HG03521 (cell line): ENCODE data around the gene STK32C.
"Not testable (repeated sequence)": the region's sequence is repeated elsewhere in the genome, so short reads cannot be mapped to it uniquely, and the experiment has no call there.

Source experiments
- ATAC-seq: cut with Tn5 transposase; IDR thresholded peaks from one replicate; pipeline ENCODE4 v1.9.1; 2021; ENCODE audit warnings: mild to moderate bottlenecking, moderate library complexity; ENCODE audit not compliant: unreplicated experiment

The STK32C gene

DNA sequence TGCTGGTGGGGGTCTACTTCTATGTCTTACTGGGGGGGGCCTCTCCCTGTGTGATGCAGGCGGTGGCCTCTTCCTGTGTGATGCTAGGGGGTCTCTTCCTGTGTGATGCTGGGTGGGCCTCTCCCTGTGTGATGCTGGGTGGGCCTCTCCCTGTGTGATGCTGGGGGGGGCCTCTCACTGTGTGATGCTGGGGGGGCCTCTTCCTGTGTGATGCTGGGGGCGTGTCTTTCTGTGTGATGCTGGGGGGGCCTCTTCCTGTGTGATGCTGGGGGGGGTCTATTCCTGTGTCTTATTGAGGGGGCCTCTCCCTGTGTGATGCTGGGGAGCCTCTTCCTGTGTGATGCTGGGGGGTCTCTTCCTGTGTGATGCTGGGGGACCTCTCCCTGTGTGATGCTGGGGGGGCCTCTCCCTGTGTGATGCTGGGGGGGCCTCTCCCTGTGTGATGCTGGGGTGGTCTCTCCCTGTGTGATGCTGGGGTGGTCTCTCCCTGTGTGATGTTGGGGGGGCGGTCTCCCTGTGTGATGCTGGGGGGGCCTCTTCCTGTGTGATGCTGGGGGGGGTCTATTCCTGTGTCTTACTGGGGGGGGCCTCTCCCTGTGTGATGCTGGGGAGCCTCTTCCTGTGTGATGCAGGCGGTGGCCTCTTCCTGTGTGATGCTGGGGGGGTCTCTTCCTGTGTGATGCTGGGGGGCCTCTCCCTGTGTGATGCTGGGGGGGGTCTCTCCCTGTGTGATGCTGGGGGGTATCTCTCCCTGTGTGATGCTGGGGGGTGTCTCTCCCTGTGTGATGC, 146.7 kb downstream of the STK32C start:
- not testable (repeated sequence) for ATAC-seq

DNA sequence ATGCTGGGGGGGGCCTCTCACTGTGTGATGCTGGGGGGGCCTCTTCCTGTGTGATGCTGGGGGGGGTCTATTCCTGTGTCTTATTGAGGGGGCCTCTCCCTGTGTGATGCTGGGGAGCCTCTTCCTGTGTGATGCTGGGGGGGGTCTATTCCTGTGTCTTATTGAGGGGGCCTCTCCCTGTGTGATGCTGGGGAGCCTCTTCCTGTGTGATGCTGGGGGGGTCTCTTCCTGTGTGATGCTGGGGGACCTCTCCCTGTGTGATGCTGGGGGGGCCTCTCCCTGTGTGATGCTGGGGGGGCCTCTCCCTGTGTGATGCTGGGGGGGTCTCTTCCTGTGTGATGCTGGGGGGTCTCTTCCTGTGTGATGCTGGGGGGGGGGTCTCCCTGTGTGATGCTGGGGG, 147.5 kb downstream of the STK32C start:
- ATAC-seq = not testable (repeated sequence)

DNA sequence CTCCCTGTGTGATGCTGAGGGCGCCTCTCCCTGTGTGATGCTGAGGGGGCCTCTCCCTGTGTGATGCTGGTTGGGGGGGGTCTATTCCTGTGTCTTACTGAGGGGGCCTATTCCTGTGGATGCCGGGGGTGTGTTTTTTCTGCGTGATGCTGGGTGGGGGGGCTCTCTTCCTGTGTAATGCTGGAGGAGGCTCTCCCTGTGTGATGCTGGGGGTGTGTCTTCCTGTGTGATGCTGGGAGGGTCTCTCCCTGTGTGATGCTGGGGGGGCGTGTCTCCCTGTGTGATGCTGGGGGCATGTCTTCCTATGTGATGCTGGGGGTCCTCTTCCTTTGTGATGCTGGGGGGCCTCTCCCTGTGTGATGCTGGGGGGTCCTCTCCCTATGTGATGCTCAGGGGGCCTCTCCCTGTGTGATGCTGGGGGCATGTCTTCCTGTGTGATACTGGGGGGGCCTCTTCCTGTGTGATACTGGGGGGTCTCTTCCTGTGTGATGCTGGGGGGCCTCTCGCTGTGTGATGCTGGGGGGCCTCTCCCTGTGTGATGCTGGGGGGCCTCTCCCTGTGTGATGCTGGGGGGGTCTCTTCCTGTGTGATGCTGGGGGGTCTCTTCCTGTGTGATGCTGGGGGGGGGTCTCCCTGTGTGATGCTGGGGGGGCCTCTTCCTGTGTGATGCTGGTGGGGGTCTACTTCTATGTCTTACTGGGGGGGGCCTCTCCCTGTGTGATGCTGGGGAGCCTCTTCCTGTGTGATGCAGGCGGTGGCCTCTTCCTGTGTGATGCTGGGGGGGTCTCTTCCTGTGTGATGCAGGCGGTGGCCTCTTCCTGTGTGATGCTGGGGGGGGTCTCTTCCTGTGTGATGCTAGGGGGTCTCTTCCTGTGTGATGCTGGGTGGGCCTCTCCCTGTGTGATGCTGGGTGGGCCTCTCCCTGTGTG, 148.2 kb downstream of the STK32C start:
- not testable (repeated sequence) for ATAC-seq

DNA sequence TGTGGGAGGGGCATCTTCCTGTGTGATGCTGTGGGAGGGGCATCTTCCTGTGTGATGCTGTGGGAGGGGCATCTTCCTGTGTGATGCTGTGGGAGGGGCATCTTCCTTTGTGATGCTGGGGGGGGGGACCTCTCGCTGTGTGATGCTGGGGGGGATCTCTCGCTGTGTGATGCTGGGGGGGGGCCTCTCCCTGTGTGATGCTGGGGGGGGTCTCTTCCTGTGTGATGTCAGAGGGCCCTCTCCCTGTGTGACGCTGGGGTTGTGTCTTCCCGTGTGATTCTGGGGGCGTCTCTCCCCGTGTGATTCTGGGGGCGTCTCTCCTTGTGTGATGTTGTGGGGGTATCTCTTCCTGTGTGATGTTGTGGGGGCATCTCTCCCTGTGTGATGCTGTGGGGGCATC, 148.9 kb downstream of the STK32C start:
- ATAC-seq = no peak

DNA sequence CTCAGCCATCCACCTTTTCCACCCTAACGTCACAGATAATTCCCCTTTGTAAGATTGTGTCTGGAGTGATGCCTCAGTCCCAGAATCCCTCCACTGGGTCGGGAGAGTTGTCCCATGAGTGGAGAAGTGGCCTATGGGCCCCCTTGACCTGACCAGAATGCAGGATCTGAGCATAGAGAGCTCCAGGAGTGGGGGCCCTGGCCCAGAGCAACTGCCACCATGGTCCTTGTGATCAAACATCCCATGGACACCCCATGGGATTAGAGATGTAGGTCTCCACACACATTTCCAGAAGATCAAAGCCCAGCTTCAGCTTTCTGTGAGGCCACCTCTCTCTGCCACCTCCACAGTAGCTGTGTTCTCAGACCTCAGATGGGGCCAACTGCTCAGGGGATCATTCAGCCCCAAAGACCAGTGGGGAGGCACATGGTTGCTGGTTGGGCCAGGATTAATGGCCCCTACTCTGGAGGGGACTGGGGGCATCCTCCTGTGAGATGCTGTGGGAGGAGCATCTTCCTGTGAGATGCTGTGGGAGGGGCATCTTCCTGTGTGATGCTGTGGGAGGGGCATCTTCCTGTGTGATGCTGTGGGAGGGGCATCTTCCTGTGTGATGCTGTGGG, 149.5 kb downstream of the STK32C start:
- no peak for ATAC-seq
